GM20000 (cell line): ENCODE results near the gene CCL14.

Source experiments
- DNase-seq: peaks from one replicate; pipeline ENCODE4 v3.0.0; 2012; ENCODE audit warnings: low spot score
- CTCF ChIP-seq: IDR thresholded peaks from 2 replicates; pipeline ENCODE4 v1.5.1; 2012; ENCODE audit warnings: mild to moderate bottlenecking, control low read depth; ENCODE audit errors: extremely low read depth, missing control alignments

The CCL14 gene

GRCh38 chr17:35936063-35936462, 50.5 kb downstream of the CCL14 start:
- TF ChIP-seq CTCF, result no peak
- no peak for DNase-seq

- no peak for DNase-seq
- TF ChIP-seq CTCF, result no peak
Observed at GRCh38 chr17:35934760-35935159, 51.8 kb downstream of the CCL14 start.
